ENCODE data around the gene FZD7.

Gene FZD7

DNA sequence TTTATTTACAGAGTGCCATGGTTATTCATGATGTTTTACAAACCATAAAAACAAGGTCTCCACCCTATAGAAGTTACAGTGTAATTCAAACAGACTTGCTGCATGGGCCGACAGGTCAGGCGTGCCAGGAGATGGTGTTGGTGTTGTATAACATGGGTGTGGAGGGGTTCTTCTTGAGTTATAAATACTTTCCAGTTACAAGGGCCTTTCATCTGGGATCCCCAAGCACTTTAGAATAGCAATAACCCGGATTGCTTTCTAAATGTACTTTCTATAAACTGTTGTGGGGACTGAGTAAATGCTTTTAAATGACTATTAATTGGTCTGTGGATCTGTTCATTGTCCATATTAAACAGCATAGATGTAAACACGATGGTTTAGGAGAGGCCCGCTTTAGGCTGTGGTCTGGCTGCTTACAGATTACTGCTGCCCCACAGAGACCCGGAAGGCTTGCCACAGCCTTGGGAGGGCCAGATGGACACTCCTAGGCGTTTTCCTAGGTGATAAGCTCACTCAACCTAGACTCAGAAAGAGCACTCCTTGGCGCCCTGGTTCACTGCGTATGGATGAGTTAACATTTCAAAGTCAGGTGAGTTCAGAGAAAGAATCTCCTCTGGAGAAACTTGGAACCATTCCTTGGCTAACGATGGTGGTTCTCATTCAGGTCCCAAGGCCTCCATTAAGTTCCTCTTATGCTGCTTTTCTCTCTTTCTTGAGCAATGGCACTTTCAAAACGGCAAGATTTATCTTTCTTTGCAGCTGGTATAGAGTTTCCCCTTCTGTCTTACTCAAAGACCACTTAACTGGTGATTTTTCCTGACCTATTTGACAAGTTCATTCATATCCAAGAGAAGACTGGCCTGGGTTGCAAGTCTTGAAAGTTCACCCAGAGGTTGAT is 35.8 kb downstream of the FZD7 start:
- no peak for DNase-seq

DNA sequence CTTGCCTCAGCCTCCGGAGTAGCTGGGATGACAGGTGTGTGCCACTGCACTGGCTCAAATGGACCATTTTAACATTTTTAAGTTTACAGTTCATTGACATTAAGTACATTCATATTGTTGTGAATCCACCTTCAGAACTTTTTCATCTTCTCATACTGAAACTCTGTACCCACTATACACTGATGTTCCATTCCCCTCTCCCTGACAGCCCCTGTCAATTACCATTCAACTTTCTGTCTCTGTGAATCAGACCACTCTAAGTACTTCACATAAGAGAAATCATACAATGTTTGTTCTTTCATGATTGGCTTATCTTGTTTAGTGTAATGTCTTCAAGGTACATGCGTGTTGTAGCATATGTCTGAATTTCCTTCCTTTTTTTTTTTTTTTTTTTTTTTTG is 37.5 kb downstream of the FZD7 start:
- DNase-seq, result no peak

DNA sequence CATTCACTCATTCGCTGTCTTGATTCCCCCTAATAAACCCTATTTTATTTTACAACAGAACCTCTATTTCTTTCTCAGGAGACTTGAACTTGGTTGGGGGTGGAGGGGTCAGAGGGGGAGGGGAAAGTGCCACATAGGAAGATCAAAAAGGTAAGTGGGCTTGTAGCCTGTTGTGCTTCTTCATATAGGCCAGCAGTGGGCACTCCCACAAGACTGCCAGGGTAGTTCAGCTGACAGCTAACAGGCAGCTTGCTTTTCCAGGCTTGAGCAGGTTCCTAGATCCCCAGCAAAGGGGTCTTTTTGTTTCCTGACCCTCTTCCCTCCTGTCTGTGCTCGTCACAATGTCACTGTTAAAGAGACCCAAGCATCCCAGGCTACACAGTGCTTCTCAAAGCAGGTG is 38.6 kb downstream of the FZD7 start:
- no peak for DNase-seq

DNA sequence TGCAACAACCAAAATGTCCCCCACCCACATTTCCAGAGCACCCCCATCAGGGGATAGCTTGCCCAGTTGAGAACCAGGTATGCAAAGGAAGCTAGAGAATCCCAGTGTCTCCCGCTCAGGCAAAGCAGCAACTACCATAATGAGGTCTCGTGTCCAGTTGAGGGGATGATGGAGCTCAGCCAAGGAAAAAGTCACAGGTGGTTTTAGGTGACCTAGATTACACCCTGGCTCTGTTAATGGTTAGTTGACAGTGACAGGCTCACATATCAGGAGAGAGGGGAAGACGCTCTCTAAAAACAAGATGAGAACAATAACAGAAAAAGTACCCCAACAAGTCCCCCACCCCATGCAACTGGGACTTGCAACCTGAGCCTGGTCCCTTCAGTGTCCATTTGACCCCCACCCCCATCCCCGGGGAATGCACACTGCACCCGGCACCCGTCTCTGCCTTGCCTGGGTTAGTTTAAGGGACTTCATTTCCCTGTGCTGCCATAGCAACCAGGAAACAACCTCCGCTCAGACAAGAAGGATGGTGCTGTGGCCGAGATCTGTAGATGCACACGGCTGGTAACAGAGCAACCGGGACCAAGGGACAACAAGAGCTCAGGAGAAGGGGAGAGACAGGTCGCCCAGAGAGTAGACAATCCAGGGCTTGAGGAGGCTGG is 39.2 kb downstream of the FZD7 start, which contains the start of gene KIAA2012:
KIAA2012 (plus strand) TSS at position 519 of the 665 bp plus-strand sequence. CDS start 373 bp downstream, outside the sequence.
- DNase-seq, result no peak

DNA sequence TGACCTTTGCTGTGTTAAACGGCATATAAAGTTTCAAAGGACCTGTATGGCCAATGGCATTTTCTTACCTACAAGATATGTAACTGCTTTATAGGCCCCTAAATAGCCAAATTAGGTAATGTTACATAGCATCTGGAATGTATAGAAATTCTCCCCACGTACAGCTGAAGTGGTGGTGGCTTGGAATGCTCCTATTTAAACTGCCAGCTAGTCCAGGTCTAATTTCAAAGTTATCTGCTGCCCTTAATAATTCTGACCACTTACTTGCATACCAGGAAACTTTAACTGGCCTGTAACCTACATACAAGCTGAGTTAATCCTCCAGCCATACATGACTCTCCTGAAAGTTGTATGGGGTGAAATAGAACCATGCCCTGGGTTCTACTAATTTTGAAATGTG is 40.7 kb downstream of the FZD7 start:
- DNase-seq, result no peak

DNA sequence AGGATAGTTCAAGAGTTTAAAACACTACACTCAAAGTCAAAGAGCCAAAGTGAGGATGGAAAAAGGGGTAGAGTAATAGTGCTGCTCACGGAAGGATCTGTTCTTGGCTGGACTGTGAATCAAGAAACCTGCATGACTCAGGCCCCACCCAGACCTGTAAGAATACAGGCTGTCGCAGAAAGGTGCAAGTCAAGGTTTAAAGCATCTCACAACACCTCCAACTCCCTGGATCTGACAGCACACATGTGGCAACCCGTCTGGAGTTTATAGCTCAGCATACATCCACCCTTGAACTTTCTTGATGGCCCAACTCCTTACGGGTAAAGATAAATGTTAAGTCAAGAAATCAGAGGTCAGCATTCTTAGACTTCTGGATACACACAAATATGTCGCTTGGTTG is 45.7 kb downstream of the FZD7 start:
- no peak for DNase-seq

- no peak for DNase-seq
Observed at GRCh38 chr2:202084265-202084664, 50.6 kb downstream of the FZD7 start.
